Measurements from ENCODE around the gene LRTM2.

DNA sequence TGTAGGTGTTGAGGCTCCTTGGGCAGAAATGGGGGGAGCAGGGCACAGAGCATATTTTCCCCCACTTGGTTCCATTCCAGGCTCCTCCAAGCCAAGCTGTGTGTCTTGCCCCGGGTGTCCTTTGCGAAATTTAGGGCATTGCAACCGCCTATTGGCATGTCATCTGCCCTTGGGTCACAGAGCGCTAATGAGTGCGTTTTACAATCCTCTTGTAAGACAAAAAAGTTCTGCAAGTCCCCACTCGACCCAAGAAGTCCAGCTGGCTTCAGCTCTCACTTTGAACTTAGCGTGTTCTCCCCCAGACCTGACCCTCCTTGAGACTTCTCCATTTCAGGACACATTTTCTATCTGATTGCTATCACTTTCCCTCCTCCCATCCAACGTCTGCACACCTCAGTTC is 6.1 kb upstream of the LRTM2 start:
- TF ChIP-seq, protein P1, sequence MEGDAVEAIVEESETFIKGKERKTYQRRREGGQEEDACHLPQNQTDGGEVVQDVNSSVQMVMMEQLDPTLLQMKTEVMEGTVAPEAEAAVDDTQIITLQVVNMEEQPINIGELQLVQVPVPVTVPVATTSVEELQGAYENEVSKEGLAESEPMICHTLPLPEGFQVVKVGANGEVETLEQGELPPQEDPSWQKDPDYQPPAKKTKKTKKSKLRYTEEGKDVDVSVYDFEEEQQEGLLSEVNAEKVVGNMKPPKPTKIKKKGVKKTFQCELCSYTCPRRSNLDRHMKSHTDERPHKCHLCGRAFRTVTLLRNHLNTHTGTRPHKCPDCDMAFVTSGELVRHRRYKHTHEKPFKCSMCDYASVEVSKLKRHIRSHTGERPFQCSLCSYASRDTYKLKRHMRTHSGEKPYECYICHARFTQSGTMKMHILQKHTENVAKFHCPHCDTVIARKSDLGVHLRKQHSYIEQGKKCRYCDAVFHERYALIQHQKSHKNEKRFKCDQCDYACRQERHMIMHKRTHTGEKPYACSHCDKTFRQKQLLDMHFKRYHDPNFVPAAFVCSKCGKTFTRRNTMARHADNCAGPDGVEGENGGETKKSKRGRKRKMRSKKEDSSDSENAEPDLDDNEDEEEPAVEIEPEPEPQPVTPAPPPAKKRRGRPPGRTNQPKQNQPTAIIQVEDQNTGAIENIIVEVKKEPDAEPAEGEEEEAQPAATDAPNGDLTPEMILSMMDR (IDR thresholded peaks at IDR 0.05) = no peak
- TF ChIP-seq POLR2A (IDR thresholded peaks at IDR 0.05) = no peak

Measured in body of pancreas (tissue), 4 donors.